T-helper 1 cell treated with Interleukin-12 subunit alpha and Interleukin-12 subunit beta and Interleukin-4 antibody, amounts not matched to agents 30 μg/mL and 1 μg/mL, for 36 hours (primary cell): ENCODE data around the gene ARHGAP26.

Experiments used
- H3K27ac Mint-ChIP-seq: one replicate; pipeline ENCODE4 v1.8.0; 2021; ENCODE audit warnings: mild to moderate bottlenecking, mixed read lengths
- H3K27me3 Mint-ChIP-seq: one replicate; pipeline ENCODE4 v1.8.0; 2021; ENCODE audit warnings: low read depth, mixed read lengths
- H3K36me3 Mint-ChIP-seq: one replicate; pipeline ENCODE4 v1.8.0; 2021; ENCODE audit warnings: low read depth, mixed read lengths
- H3K4me1 Mint-ChIP-seq: one replicate; pipeline ENCODE4 v1.8.0; 2021; ENCODE audit warnings: low read depth, mixed read lengths
- H3K4me3 Mint-ChIP-seq: one replicate; pipeline ENCODE4 v1.8.0; 2021; ENCODE audit warnings: mild to moderate bottlenecking, moderate library complexity, mixed read lengths
- H3K9me3 Mint-ChIP-seq: one replicate; pipeline ENCODE4 v1.8.0; 2021; ENCODE audit warnings: mixed read lengths

Gene ARHGAP26

DNA sequence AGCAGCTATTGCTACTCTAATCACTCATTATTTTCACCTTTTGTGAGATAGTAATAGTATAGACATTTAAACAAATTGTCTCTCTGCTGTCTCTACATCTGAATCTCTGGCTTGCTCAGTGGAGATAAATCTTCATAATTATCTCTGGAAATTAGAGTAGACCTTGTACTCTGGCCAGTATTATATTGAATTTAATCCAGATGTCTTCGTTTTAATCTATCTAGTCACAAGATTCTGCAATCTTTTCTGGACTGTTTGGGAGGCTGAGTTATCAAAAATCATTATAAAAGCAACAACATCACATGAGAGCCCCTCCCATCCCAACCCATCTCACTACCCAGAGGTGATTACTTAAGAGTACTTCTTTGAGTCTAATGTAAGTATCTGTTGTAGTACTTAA lies 19.0 kb downstream of the ARHGAP26 start:
- no peaks in the 10 kb centered on the region for H3K27me3 Mint-ChIP-seq
- H3K36me3 Mint-ChIP-seq, result peaks cover 12% of the 10 kb centered on the region
- H3K9me3 Mint-ChIP-seq, result no peaks in the 10 kb centered on the region
- peaks cover 23% of the 10 kb centered on the region for H3K4me1 Mint-ChIP-seq
- H3K4me3 Mint-ChIP-seq, result no peak overlapping the region
- no peak overlapping the region for H3K27ac Mint-ChIP-seq

- Mint-ChIP-seq H3K4me3 (no peak overlapping the region), H3K4me1 (peaks cover 26% of the 10 kb centered on the region), H3K27ac (no peak overlapping the region), H3K9me3 (no peaks in the 10 kb centered on the region), H3K27me3 (no peaks in the 10 kb centered on the region), H3K36me3 (peaks cover 7% of the 10 kb centered on the region)
Observed at GRCh38 chr5:142792012-142792864, 22.1 kb downstream of the ARHGAP26 start.

DNA sequence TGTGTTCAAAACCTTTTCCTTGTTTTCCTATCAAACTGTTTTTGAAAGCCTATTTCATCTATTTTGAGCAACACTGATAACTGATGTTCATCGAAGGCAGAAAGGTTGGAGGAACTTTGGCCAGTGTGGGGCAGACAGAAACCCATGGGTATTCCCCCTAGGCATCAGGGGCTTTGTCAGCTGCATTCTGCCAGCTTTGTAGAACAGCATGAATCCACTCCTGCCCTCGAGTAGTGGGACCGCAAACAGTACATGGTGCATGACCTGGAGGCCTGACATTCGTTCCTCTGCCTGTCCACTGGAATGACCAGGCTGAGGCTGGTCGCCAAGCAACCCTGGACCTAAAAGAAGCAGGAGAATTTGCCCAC lies 22.7 kb downstream of the ARHGAP26 start:
- no peak overlapping the region for H3K27ac Mint-ChIP-seq

DNA sequence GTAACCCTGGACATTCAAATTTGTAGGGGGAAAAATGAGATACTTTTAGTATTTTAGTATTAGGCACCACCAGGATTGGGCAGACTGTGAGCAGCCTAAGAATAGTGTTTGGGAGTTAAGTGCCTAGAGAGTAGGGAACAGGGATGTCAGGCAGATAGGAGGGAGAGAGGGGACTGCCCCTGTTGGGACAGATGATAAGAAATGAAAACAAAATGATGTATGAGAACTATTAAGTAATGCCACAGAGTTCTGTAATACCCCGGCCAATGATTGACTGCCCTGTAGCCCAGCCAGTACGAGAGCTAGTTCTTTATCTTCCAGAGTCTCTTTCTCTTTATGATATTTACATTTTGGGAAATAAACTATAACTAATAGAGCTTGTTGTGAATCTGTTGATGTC lies 24.4 kb downstream of the ARHGAP26 start:
- Mint-ChIP-seq H3K4me3 (no peak overlapping the region), H3K27me3 (no peaks in the 10 kb centered on the region), H3K9me3 (no peaks in the 10 kb centered on the region), H3K36me3 (peaks cover 7% of the 10 kb centered on the region), H3K27ac (no peak overlapping the region), H3K4me1 (peaks cover 47% of the 10 kb centered on the region)

More for the DNA sequence above, 22.7 kb downstream of the ARHGAP26 start:
- Mint-ChIP-seq H3K9me3 (no peaks in the 10 kb centered on the region), H3K27me3 (no peaks in the 10 kb centered on the region), H3K4me1 (peaks cover 30% of the 10 kb centered on the region), H3K4me3 (no peak overlapping the region), H3K36me3 (peaks cover 7% of the 10 kb centered on the region)

DNA sequence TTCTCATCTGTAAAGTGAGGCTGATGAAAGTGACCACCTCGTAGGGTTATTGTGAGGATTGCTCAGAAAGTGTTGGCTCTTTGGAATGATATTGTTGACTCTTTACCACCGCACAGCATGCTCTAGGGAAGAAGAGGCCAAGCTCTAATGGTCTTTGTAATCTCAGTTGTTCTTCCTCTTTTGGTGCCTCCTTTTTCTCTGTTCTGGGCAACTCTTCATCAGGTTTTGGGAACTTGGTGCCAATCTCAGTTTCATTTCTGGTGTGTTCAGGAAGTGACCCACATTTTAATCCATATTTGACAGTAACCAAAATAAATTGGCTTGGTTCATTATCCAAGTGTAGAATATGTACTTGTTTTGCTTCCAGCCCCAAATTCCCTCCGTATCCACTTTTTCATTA lies 25.1 kb downstream of the ARHGAP26 start:
- no peak overlapping the region for H3K27ac Mint-ChIP-seq

GRCh38 chr5:142796492-142797109 lies 26.4 kb downstream of the ARHGAP26 start:
- Mint-ChIP-seq H3K4me1 (peaks cover 62% of the 10 kb centered on the region), H3K4me3 (no peak overlapping the region), H3K27ac (no peak overlapping the region)

More for the DNA sequence above, 25.1 kb downstream of the ARHGAP26 start:
- Mint-ChIP-seq H3K4me1 (peaks cover 50% of the 10 kb centered on the region), H3K9me3 (no peaks in the 10 kb centered on the region), H3K4me3 (no peak overlapping the region), H3K36me3 (peaks cover 3% of the 10 kb centered on the region), H3K27me3 (no peaks in the 10 kb centered on the region)

GRCh38 chr5:142797420-142797819 lies 27.2 kb downstream of the ARHGAP26 start:
- Mint-ChIP-seq H3K36me3 (peaks cover 3% of the 10 kb centered on the region), H3K9me3 (no peaks in the 10 kb centered on the region), H3K4me3 (no peak overlapping the region), H3K4me1 (peaks cover 69% of the 10 kb centered on the region), H3K27ac (peak overlapping the region; percentile 3), H3K27me3 (no peaks in the 10 kb centered on the region)

More at GRCh38 chr5:142796492-142797109, 26.4 kb downstream of the ARHGAP26 start:
- Mint-ChIP-seq H3K27me3 (no peaks in the 10 kb centered on the region), H3K36me3 (peaks cover 1% of the 10 kb centered on the region), H3K9me3 (no peaks in the 10 kb centered on the region)

- Mint-ChIP-seq H3K4me3 (peak overlapping the region; percentile 58), H3K27me3 (no peaks in the 10 kb centered on the region), H3K9me3 (no peaks in the 10 kb centered on the region), H3K4me1 (peaks cover 69% of the 10 kb centered on the region), H3K27ac (peak overlapping the region; percentile 96), H3K36me3 (peaks cover 3% of the 10 kb centered on the region)
Observed at GRCh38 chr5:142798099-142798770, 28.1 kb downstream of the ARHGAP26 start.

DNA sequence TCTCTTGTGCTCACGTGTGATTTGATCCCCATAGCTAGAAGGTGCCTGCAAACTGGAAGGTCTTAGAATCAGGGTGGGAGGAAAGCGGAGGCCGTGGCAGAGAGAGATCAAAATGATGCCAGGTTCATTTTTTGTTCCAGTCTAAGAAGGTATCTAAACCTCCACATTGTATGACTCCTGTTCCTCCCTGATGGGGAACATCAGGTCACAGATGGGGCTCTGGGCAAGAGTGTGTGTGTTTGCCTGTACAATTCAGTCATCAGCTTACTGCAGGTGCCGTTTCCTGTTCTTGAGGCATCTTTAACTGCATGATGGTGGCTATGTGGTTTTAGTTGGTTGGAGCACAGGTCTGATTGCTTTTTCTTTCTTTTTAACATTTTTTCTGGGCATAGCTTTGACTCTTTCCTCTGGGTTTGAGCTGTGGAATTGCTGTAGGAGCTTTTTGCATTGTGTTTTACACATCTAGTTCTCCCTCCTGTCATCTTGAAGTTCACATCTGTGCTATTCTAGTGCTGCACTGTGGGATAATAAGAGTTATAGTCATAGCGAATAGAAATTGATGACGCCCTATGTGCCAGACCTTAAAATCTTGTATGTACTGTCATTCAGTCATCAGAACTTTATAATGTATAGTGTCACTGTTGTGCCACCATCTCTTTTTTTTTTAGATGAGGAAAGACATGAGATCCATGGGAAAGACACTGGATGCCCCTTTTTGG lies 30.8 kb downstream of the ARHGAP26 start:
- Mint-ChIP-seq H3K9me3 (no peaks in the 10 kb centered on the region), H3K4me3 (peak overlapping the region; percentile 77), H3K27me3 (no peaks in the 10 kb centered on the region), H3K36me3 (peaks cover 1% of the 10 kb centered on the region), H3K27ac (peak overlapping the region; percentile 96), H3K4me1 (peaks cover 65% of the 10 kb centered on the region)

- Mint-ChIP-seq H3K27ac (peak overlapping the region; percentile 96), H3K36me3 (peaks cover 1% of the 10 kb centered on the region)
Observed at GRCh38 chr5:142801495-142801871, 31.3 kb downstream of the ARHGAP26 start.

DNA sequence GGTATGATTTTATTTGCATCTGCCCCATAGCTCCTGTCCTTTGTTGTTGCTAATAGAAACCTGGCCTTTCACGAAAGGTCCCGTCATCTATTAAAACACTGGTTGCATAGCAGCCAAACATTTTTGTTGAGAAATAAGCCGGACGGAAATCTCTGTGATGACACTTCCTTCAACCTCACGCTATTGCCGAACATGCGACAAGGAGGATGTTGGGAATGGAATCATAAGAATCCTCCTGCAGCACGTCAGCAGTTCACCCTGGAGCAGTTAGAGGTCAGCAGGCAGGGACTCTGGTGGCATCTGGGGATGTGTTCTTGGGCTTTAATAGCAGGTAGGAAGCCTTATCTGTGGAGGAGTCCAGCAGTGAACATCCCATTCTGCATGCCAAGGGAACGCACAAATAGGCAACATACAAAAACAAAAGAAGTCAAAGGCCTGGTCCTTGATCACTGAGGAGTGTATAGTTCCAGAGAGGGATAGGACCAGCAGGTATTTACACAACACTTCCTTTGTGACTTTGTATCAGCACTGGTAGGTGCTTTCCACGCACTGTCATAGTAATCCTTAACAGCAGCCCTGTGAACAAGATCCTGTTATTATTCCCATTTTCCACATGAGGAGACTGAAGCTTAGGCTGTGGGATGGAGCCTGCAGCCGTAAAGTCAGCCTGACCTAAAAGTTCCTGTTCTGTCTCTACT lies 33.4 kb downstream of the ARHGAP26 start:
- H3K27me3 Mint-ChIP-seq, result no peaks in the 10 kb centered on the region
- peaks cover 1% of the 10 kb centered on the region for H3K36me3 Mint-ChIP-seq
- no peaks in the 10 kb centered on the region for H3K9me3 Mint-ChIP-seq
- peaks cover 52% of the 10 kb centered on the region for H3K4me1 Mint-ChIP-seq
- H3K27ac Mint-ChIP-seq, result no peak overlapping the region
- H3K4me3 Mint-ChIP-seq, result no peak overlapping the region

More at GRCh38 chr5:142801495-142801871, 31.3 kb downstream of the ARHGAP26 start:
- H3K27me3 Mint-ChIP-seq, result no peaks in the 10 kb centered on the region
- H3K4me1 Mint-ChIP-seq, result peaks cover 62% of the 10 kb centered on the region
- no peaks in the 10 kb centered on the region for H3K9me3 Mint-ChIP-seq
- H3K4me3 Mint-ChIP-seq, result peak overlapping the region; percentile 77

DNA sequence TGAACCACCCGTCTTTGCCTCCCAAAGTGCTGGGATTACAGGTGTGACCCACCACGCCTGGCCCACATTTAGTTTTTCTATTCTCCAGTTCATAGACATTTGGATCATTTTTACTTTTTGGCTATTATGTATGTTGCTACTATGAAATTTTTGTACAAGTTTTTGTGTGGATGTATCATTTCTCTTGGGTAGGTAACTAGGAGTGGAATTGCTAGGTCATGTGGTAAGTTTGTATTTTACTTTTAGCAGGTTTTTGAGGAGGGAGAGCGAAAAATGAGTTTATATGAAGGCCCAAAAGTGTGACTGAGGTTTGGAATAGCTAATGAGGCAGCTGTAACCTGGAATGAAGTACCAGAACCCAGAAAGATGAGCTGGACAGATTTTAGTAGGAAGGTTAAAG lies 35.2 kb downstream of the ARHGAP26 start:
- Mint-ChIP-seq H3K4me3 (no peak overlapping the region), H3K27ac (no peak overlapping the region), H3K4me1 (peaks cover 46% of the 10 kb centered on the region), H3K27me3 (no peaks in the 10 kb centered on the region), H3K36me3 (peaks cover 1% of the 10 kb centered on the region), H3K9me3 (no peaks in the 10 kb centered on the region)

DNA sequence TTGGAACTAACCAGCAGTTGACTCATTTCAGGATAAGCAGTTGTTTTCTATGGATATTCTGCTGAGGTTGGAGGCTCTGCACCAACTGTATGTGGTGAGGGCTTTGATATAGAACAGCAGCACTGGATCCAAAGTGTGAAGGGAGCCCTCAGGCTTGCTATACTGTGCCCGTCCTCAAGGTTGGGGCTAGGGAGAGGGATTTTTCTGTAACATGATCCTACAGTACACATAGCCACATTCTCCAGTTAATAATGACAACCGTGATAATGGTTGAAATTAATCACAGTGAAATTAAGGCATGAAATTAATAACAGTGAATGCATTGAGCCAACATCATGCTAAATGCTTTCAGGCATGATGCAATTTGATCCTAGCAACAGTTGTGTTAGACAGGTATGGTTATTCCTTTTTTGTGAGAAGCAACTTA lies 36.7 kb downstream of the ARHGAP26 start:
- no peak overlapping the region for H3K27ac Mint-ChIP-seq
- H3K4me3 Mint-ChIP-seq, result no peak overlapping the region

More for the DNA sequence above, 36.7 kb downstream of the ARHGAP26 start:
- Mint-ChIP-seq H3K9me3 (no peaks in the 10 kb centered on the region), H3K36me3 (peaks cover 1% of the 10 kb centered on the region), H3K27me3 (no peaks in the 10 kb centered on the region), H3K4me1 (peaks cover 35% of the 10 kb centered on the region)
